GM21786 (cell line): ENCODE results near the gene CSF1.

Experiments used
- ATAC-seq: cut with Tn5 transposase; IDR thresholded peaks from one replicate; pipeline ENCODE4 v1.9.1; 2021; ENCODE audit not compliant: unreplicated experiment

Gene CSF1

DNA sequence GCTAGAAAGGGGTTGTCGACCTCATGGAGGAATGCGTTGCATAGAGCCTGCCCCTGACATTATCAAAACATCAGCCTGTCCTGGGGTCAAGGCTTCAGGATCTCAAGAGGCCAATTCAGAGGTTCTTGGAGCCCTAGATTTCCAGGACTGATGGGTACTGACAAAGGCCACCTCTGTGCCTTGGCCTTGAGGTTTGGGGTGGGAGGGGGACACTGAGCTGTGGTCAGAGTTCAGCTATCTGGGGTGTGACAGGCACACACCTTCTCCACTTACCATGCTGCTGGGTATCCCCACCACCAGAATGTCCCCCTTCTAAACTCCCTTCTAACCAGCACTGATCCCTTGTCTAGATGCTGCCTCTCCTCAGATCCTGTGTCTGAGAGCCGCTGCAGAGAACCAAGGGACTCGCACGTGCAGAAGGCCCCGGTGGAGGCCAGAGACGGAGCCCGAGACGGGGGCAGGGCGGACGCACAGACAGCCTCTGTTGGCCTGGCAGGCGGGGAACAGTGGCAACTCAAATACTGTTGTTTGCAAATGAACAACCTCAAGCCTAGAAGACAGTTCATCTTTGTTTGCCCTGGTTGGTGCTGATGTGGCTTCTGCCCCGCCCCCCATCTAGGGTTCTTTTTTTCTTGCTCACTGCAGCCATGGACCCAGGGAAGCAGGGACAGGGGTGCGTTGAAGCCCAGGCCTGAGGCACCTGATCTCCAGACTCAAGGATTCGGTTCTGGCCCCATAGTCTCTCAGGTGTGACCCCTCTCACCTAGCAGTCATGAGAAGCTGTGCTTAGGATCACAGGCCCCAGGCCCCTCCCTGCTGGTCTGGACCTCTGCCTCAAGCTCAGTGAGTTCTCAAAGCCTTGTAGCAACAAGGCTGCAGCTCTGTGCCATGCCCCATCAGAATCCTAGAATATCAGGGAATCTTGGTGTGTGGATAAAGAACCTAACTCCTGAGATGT, 28.1 kb upstream of the CSF1 start:
- ATAC-seq = no peak

DNA sequence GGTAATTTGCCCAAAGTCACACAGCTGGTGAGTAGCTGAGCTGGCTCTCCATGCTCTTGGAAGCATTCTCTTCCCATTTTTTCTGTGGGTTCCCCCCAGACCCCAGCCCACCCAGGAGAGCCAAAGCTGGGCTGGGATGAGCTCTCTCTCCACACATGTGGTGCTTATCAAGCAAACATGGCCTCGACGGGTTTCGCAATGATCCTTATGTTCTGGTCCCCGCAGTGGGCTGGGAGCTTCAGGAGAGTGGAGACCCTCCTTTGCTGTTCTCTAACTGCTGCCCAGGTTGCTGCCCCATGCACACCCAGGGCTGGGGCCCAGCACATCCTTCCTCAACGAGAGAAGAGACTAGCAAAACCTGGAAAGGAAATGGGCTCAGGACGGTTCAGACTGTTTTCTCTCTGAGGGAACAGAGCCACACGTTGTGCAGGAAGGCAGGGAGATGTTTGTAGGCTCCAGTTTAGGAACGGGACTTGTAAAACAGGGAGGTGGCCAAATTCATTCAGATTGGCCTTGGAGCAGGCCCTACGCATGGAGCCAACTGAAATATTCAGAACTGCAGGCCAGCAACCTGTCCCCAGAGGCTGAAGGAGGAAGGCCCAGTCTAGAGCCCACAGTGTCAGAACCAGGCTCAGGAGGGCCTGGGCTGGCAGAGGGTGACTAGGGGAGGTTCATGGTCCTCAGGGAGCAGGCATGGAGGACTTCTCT, 27.2 kb upstream of the CSF1 start:
- no peak for ATAC-seq

DNA sequence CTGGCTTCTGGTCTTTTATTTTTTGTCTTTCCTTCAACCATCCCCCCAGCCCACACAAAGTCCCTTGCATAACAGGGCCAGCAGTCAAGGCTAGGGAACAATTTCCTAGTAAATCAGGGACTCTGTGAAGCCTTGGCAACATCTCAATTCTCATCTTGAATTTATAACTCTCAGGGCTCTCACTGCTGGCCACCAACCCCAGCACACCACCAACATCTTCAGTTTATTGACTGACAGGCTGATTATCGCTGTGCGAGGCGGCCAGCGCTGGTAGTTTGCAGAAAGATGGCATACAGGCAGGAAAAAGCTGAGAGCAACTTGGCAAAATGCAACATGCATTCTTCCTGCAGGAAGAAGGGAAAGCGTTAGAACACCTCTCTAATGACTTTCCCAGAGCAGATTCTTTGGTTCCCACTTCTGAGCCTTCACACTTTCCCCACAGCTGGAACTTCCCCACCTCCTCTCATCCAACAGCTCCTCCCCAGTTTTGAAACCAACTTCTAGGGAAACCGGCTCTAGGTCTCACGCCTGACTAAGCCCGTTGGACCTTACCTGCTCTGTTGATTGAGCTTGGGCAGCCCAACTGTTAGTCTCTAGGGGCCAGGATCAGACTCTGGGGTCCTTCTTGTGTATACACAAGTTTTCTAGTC, 26.3 kb upstream of the CSF1 start:
- ATAC-seq = no peak

DNA sequence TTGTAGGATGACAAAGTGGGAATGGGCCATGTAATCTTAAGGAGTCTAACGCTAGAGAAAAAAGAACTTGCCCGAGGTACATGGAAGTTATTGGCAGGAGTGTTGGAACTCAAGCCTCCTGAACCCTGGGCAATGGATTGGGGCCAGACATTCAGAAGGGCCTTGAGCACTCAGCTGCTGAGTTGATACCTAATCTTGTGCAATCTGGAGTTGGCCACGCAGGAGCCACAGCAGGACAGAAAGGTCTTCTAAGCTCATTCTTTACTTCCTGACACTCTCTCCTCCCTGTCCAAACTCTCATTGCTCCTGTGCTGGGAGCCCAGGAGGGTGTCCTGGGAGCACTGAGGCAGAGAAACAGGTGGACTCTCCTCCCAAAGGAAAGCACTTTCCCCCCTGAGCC, 25.1 kb upstream of the CSF1 start:
- no peak for ATAC-seq

DNA sequence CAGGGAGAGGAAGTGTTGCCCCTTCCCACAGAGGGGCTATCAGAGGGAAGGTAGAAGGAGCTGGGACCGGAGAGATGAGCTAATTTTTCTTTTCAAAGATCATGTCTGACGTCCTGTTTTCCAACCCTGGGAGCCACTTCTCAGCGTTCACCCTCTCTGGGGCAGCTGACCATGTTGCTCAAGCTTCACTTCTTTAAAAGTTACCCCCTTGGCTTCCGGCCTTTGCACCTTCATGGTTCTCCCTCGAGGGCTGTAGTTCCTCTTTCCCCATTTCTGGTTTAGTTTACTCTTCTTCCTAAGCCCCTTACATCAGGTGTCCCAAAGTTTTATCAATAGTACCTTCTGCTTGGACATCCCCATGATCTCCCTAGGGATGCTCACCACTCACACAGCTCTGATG, 23.8 kb upstream of the CSF1 start:
- no peak for ATAC-seq

GRCh38 chr1:109887271-109887670, 23.4 kb upstream of the CSF1 start:
- ATAC-seq = no peak

DNA sequence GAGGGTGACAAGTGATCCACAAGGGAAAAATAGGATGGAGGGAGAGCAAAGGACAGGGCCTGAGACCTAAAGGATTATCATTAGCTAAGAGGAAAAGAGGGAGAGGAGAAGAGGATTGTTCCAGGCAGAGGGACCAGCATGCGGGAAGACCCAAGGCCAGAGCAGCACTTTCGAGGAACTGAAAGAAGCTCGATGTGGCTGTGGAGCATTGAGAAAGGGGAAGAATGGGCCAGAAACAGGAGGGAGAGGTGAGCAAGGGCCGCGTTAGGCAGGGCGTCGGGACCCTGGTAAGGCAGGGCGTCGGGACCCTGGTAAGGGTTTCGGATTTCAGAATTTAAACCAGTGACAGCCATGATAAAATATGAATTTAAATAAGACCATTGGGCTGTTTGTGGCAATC, 22.8 kb upstream of the CSF1 start:
- no peak for ATAC-seq

DNA sequence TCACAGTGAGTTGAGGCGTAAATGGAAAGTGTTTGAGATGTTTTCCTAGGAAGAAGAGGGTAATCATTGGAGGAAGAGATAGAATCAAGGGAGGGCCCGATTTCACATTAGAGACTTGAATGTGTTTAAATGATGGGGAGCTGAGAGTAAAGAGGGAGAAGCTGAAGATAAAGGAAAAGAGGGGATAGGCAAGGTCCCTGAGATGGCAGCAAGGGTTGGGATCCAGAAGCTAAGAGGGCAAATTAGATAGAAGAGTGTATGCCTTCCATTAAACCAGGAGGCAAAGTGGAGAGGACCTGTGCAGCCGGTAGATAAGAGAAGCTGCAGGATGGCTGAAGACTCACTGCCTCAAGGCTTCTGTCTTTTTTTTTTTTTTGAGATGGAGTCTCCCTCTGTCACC, 21.6 kb upstream of the CSF1 start:
- no peak for ATAC-seq

DNA sequence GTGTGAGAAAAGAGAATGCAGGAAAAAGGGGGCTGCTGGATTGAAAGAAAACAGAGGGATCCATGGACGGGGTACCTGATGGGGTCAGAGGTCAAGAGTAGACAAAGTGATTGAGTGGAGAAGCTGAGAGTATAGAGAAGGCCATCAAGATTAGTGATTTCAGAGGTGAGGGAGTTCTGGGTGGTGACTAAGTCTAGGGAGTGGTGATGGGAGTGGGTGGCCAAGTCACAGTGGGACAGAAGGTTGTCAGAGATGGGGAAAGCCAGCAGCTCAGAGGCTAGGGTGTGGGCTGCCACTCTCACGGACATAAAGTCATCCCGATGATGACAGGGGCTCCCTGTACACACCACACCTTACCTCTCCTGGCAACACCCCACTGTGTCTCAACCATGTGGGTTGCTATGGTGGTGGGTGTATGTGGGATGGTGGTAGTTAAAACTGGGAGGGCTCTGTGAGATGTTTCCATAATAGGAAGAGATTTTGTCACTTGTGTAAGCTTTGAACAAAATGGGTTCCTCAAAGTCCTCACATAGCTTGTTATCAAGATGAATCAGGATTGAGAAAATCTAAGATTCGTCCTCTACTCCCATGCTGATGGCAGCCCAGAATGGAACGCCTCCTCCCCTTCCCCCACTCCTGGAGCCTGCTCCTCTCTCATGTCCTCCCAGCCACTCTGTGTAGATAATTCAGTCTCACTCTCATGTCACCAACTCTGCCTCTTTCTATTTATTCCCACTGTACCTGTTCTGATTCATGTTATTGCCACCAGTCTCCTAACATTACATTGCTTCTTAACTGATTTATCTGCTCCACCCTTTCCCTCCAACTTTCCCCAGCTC, 20.3 kb upstream of the CSF1 start:
- no peak for ATAC-seq

DNA sequence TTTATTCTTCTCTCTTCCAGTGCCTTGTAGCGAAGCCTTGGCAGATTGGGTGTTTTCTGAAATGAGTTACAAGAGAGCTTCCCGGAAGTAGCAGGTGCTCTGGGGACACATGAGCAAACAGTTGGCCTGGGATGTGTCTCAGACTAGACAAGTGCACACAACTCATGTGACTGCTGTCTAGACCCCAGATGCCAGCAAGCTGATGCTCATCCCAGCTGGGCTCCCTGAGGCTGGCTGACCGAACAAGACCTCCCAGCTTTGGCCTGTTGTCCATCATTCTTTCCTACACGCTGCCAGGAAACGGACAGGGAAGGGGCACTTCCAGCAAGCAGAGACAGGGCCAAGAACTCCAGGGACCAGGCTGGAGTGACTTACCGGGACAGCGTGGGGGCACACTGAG, 18.7 kb upstream of the CSF1 start:
- ATAC-seq = no peak

- no peak for ATAC-seq
Measured at GRCh38 chr1:109892561-109893368, 17.9 kb upstream of the CSF1 start.

DNA sequence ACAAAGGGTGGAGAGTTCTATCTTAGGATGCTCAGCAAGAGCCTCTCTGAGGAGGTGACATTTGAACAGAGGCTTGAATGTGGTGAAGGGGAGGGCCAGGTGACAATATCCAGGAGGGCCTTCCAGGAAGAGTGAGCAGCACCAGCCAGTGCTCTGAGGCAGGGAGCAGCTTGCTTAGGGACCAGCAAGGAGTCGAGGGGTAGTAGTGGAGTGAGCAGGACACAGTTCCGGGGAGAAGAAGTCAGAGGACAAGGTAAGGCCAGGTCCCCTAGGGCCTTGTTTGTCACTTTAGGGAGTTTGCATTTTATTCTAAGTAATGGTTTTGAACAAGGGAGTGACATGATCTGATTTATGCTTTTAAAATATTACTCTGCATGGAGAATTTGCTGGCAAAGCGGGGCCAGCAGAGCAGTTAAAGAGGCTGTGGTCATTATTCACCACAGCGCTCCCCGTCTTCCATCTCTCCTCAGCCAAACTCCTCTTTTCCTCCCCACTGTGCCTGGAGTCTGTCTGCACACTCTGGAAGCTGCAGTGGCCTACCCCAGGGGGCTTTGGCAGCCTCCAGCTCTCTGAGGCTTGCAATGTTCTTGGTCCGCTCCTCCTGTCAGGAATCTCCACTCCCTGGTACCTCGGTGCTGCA, 17.0 kb upstream of the CSF1 start:
- no peak for ATAC-seq

- ATAC-seq = no peak
Measured at GRCh38 chr1:109894823-109895719, 15.6 kb upstream of the CSF1 start.

DNA sequence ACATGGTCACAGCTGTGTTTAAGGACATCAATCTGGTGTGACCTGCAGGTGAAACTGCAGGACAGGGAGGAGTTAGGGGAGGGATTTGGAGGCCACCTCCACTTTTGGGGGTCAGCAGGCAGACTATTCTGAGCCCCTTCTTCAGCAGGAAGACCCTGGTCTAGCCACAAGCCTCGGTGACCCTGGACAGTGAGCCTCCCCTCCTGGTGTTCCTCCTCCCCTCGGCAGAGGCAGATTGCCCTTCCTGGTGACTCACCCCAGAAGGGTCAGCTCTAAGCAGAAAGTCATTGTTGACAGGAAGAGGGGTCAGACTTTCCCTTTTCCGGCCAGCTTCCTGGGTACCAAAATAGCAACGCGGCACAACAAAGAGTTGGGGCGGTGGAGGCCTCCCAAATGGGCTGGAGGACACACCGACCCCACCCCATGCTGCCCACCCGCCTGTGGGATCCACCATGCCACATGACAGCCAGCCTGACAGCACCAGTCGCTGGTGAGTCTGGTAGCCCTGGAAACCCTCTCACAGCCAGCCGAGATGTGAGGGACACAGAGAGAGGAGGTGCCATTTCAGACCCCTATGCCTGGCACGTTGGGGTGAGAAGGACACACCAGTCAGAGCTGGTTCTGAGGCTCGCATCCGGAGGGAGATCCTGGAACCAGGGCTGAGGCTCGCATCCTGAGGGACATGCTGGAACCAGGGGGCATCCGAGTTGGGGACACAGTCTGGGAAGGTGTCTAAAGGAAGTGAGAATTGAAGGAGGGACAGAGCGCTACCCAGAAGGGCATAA, 14.7 kb upstream of the CSF1 start:
- no peak for ATAC-seq

GRCh38 chr1:109896681-109897080, 14.0 kb upstream of the CSF1 start:
- ATAC-seq = no peak

GRCh38 chr1:109897259-109897955, 13.2 kb upstream of the CSF1 start:
- no peak for ATAC-seq

DNA sequence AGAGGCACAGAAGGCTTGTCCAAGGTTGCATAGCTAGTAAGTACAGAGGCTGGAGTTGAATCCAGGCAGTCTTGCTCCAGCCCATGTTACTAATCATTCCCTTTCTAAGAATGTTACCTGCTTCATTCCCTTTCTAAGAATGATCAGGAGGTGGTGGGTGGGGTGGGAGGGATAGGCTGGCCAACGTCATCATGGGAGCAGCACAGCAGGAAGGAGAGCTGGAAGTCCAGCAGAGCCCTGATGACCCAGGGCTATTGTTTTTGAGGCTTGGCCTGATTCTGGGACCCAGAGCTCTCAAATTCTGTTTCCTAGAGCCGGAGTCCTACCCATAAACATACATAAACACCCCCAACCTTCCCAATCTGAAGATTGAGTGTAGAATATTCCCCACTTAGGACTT, 11.8 kb upstream of the CSF1 start:
- no peak for ATAC-seq
